MCF 10A (cell line): ENCODE results near the gene CD247. TPM values are rescaled to one million over a fixed set of nuclear protein-coding genes. Genes with fewer than 3 reads are reported as not detected.

Experiments used
- Bru-seq: library from RNA; stranded (reverse); fragments of 400-500 nt; gene quantifications from one replicate; lab custom pipeline; 2021; lab: Mats Ljungman, UMichigan
- BruChase-seq, 2 experiments: library from RNA; stranded (reverse); fragments of 400-500 nt; gene quantifications; one replicate each; lab custom pipeline; 2021; lab: Mats Ljungman, UMichigan
- BruUV-seq: library from RNA; stranded (reverse); fragments of 400-500 nt; replicated peaks from 2 replicates; lab custom pipeline; 2021; lab: Mats Ljungman, UMichigan
- CTCF ChIA-PET: fragments of 300-600 bp; sonication (Branson Sonifier 250); formaldehyde crosslinking; extraction: SDS; loops from one replicate; lab custom pipeline; 2021; ENCODE audit warnings: antibody characterized with exemption, inconsistent platforms; lab: Yijun Ruan, JAX
- POLR2A ChIA-PET: fragments of 300-600, 350-650 bp; sonication (Branson Sonifier 250); formaldehyde crosslinking; extraction: SDS; loops from one replicate; lab custom pipeline; 2020; ENCODE audit warnings: antibody characterized with exemption, inconsistent platforms; lab: Yijun Ruan, JAX
- DNase-seq: peaks from one replicate; pipeline ENCODE4 v3.0.0-alpha.2; 2018; ENCODE audit not compliant: unreplicated experiment
- H3K27ac Mint-ChIP-seq: one replicate; pipeline ENCODE4 v1.8.0; 2022; ENCODE audit warnings: mild to moderate bottlenecking, low read depth, mixed read lengths; ENCODE audit not compliant: unreplicated experiment
- H3K27me3 Mint-ChIP-seq: one replicate; pipeline ENCODE4 v1.8.0; 2022; ENCODE audit warnings: mixed read lengths; ENCODE audit not compliant: insufficient read depth, unreplicated experiment
- H3K36me3 Mint-ChIP-seq: one replicate; pipeline ENCODE4 v1.8.0; 2022; ENCODE audit warnings: mild to moderate bottlenecking, moderate library complexity, mixed read lengths; ENCODE audit not compliant: insufficient read depth, unreplicated experiment
- H3K4me1 Mint-ChIP-seq: one replicate; pipeline ENCODE4 v1.8.0; 2022; ENCODE audit warnings: mixed read lengths; ENCODE audit not compliant: insufficient read depth, unreplicated experiment
- H3K4me3 Mint-ChIP-seq: one replicate; pipeline ENCODE4 v1.8.0; 2022; ENCODE audit warnings: mild to moderate bottlenecking, moderate library complexity, mixed read lengths; ENCODE audit not compliant: unreplicated experiment
- H3K9me3 Mint-ChIP-seq: one replicate; pipeline ENCODE4 v1.8.0; 2022; ENCODE audit warnings: mixed read lengths; ENCODE audit not compliant: unreplicated experiment
- CTCF ChIP-seq: fragments of 200-600 bp; IDR thresholded peaks from one replicate; pipeline ENCODE4 v1.8.0; 2022; ENCODE audit warnings: antibody characterized with exemption, mild to moderate bottlenecking; ENCODE audit not compliant: unreplicated experiment
- intact Hi-C: fragments of 100-400 bp; cut with micrococcal nuclease; formaldehyde crosslinking; loops from 2 replicates; pipeline ENCODE4 v1.14.1; 2022
- long read RNA-seq: library from polyadenylated mRNA; stranded (forward); transcript quantifications from one replicate; pipeline ENCODE4 v2.0.0, GENCODE V29; 2022
- total RNA-seq: library from RNA; stranded (reverse); gene quantifications from 2 replicates; pipeline ENCODE4 v1.2.3, GENCODE V29; 2022

Gene CD247
- total RNA-seq (not detected in 2 replicates), Bru-seq, nascent RNA (percentile 20 among the genes with signal in this experiment), BruChase-seq, experiment 1, labeled RNA remaining after a 6-hour chase (percentile 32 among the genes with signal in this experiment), BruChase-seq, experiment 2, labeled RNA remaining after a 2-hour chase (percentile 34 among the genes with signal in this experiment)
- long read RNA-seq = 0 reads

GRCh38 chr1:167518331-167518700 is at the start of gene CD247:
CD247 (minus strand) TSS chr1:167518529; CDS start chr1:167518465, 64 bp downstream.
- no peak for TF ChIP-seq CTCF
- Mint-ChIP-seq H3K4me3 (no peak within 1 kb of the TSS), H3K36me3 (no peaks in the 10 kb centered on the region), H3K27me3 (no peaks in the 10 kb centered on the region), H3K4me1 (no peaks in the 10 kb centered on the region), H3K27ac (no peak within 1 kb of the TSS), H3K9me3 (no peaks in the 10 kb centered on the region)
- BruUV-seq = no TSS peak
- intact Hi-C loops = no loop called here
- ChIA-PET CTCF (interaction anchor here (1.0 to 2.9 kb wide), 4 partner anchors 16 to 249 kb away, joined by 3 to 18 read pairs (median 4); no protein-coding TSS in a partner anchor), POLR2A (interaction anchor here (0.7 kb wide), 1 partner anchor 8 kb away, joined by 3 read pairs; no protein-coding TSS in a partner anchor)
- no peak for DNase-seq

GRCh38 chr1:167567663-167568062 is 49.3 kb upstream of the CD247 start:
- H3K4me3 Mint-ChIP-seq = no peak overlapping the region
- peak overlapping the region; percentile 85 for H3K27ac Mint-ChIP-seq
- TF ChIP-seq CTCF = no peak
- no peaks in the 10 kb centered on the region for H3K36me3 Mint-ChIP-seq
- no peaks in the 10 kb centered on the region for H3K27me3 Mint-ChIP-seq
- ChIA-PET CTCF (interaction anchor here (0.5 to 5.5 kb wide), 4 partner anchors 12 to 215 kb away, joined by 3 to 42 read pairs (median 4); no protein-coding TSS in a partner anchor), POLR2A (interaction anchor here (0.6 to 8.4 kb wide), 3 partner anchors 15 to 1506 kb away, joined by 3 to 152 read pairs (median 4); partner anchors contain the start of gene CREG1)
- DNase-seq = no peak
- intact Hi-C loops = no loop called here
- BruUV-seq = no TSS peak
- H3K4me1 Mint-ChIP-seq = peaks cover 55% of the 10 kb centered on the region
- H3K9me3 Mint-ChIP-seq = no peaks in the 10 kb centered on the region

- peak; percentile 41 for DNase-seq
- H3K4me3 Mint-ChIP-seq = no peak overlapping the region
- no TSS peak for BruUV-seq
- no peaks in the 10 kb centered on the region for H3K27me3 Mint-ChIP-seq
- no peak for TF ChIP-seq CTCF
- ChIA-PET POLR2A (interaction anchor here (8.4 kb wide), 1 partner anchor 14 kb away, joined by 152 read pairs; the partner anchor contains the start of gene CREG1), CTCF (interaction anchor here (0.6 to 7.0 kb wide), 5 partner anchors 10 to 120 kb away, joined by 3 to 79 read pairs (median 42); partner anchors contain the start of gene CREG1)
- no peaks in the 10 kb centered on the region for H3K36me3 Mint-ChIP-seq
- intact Hi-C loops = no loop called here
- H3K27ac Mint-ChIP-seq = peak overlapping the region; percentile 85
- H3K4me1 Mint-ChIP-seq = peaks cover 54% of the 10 kb centered on the region
- H3K9me3 Mint-ChIP-seq = no peaks in the 10 kb centered on the region
These were observed 48.4 kb upstream of the CD247 start for GRCh38 chr1:167566766-167567165.

GRCh38 chr1:167565922-167566321 is 47.6 kb upstream of the CD247 start:
- peaks cover 54% of the 10 kb centered on the region for H3K4me1 Mint-ChIP-seq
- H3K36me3 Mint-ChIP-seq = no peaks in the 10 kb centered on the region
- H3K4me3 Mint-ChIP-seq = no peak overlapping the region
- BruUV-seq = no TSS peak
- TF ChIP-seq CTCF = no peak
- no peaks in the 10 kb centered on the region for H3K9me3 Mint-ChIP-seq
- peak overlapping the region; percentile 85 for H3K27ac Mint-ChIP-seq
- no peak for DNase-seq
- intact Hi-C loops = loop anchor here (2.0 kb wide), 1 partner anchor 123 kb away; no protein-coding TSS in a partner anchor
- ChIA-PET CTCF (interaction anchor here (0.6 to 7.0 kb wide), 13 partner anchors 7 to 299 kb away, joined by 3 to 79 read pairs (median 4); partner anchors contain the start of gene CREG1), POLR2A (interaction anchor here (0.6 to 8.4 kb wide), 10 partner anchors 7 to 590 kb away, joined by 3 to 152 read pairs (median 7); partner anchors contain the start of genes CREG1, DCAF6, ILDR2 and MPC2)
- no peaks in the 10 kb centered on the region for H3K27me3 Mint-ChIP-seq
